ENCODE results near the gene STK40.

STK40 gene

GRCh38 chr1:36406440-36406839, 20.7 kb upstream of the STK40 start:
- Histone ChIP-seq H3K4me3 (ENCODE audit: insufficient read length, low read depth) (no peak overlapping the region), H3K9me3 (ENCODE audit: insufficient read depth, low read length) (no peaks in the 10 kb centered on the region), H3K9ac (ENCODE audit: insufficient read length, low read depth) (no peak overlapping the region), H3K36me3 (ENCODE audit: insufficient read depth, insufficient read length, low read length) (no peaks in the 10 kb centered on the region), H3K27me3 (ENCODE audit: insufficient read depth, insufficient read length) (no peaks in the 10 kb centered on the region), H3K4me1 (ENCODE audit: insufficient read depth, insufficient read length) (peaks cover 2% of the 10 kb centered on the region)
- TF ChIP-seq SUZ12 (IDR thresholded peaks at IDR 0.05; ENCODE audit: extremely low read depth, insufficient read depth, insufficient read length) (no peak), YY1 (IDR thresholded peaks at IDR 0.05; ENCODE audit: insufficient read depth, insufficient read length) (no peak), ZNF274 (IDR thresholded peaks at IDR 0.05; ENCODE audit: low read depth, low read length) (no peak)
- DNase-seq (ENCODE audit: low read depth, low spot score): no peak

DNA sequence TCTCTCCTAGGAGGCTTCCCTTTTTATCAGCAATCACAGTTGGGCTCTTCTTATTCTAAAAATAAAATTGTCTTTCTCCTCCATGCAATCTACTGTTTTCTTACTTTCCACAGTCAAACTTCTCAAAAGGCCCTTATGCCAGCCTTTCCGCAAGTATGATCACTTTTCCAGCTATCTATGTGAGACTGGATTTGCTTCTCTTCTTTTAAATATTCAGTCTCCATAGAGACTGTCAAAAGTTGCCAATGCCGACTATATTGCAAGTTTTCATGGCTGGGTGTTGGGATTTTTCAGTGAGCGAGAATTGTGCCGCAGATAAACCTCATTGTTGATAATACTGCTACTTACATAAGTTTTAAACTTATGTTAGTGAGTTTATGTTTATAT, 16.8 kb upstream of the STK40 start:
- no peak for TF ChIP-seq YY1 (IDR thresholded peaks at IDR 0.05; ENCODE audit: insufficient read depth, insufficient read length)
- no peak for TF ChIP-seq SUZ12 (IDR thresholded peaks at IDR 0.05; ENCODE audit: extremely low read depth, insufficient read depth, insufficient read length)
- TF ChIP-seq ZNF274 (IDR thresholded peaks at IDR 0.05; ENCODE audit: low read depth, low read length): no peak
- no peaks in the 10 kb centered on the region for H3K36me3 ChIP-seq (ENCODE audit: insufficient read depth, insufficient read length, low read length)
- peaks cover 9% of the 10 kb centered on the region for H3K4me1 ChIP-seq (ENCODE audit: insufficient read depth, insufficient read length)
- no peaks in the 10 kb centered on the region for H3K27me3 ChIP-seq (ENCODE audit: insufficient read depth, insufficient read length)
- H3K9me3 ChIP-seq (ENCODE audit: insufficient read depth, low read length): no peaks in the 10 kb centered on the region
- H3K9ac ChIP-seq (ENCODE audit: insufficient read length, low read depth): no peak overlapping the region
- DNase-seq (ENCODE audit: low read depth, low spot score): no peak
- no peak overlapping the region for H3K4me3 ChIP-seq (ENCODE audit: insufficient read length, low read depth)

- Histone ChIP-seq H3K27me3 (ENCODE audit: insufficient read depth, insufficient read length) (no peaks in the 10 kb centered on the region), H3K4me1 (ENCODE audit: insufficient read depth, insufficient read length) (peaks cover 9% of the 10 kb centered on the region), H3K9me3 (ENCODE audit: insufficient read depth, low read length) (no peaks in the 10 kb centered on the region), H3K4me3 (ENCODE audit: insufficient read length, low read depth) (no peak overlapping the region), H3K9ac (ENCODE audit: insufficient read length, low read depth) (no peak overlapping the region), H3K36me3 (ENCODE audit: insufficient read depth, insufficient read length, low read length) (no peaks in the 10 kb centered on the region)
- TF ChIP-seq ZNF274 (IDR thresholded peaks at IDR 0.05; ENCODE audit: low read depth, low read length) (no peak), YY1 (IDR thresholded peaks at IDR 0.05; ENCODE audit: insufficient read depth, insufficient read length) (no peak), SUZ12 (IDR thresholded peaks at IDR 0.05; ENCODE audit: extremely low read depth, insufficient read depth, insufficient read length) (no peak)
- no peak for DNase-seq (ENCODE audit: low read depth, low spot score)
Measured at GRCh38 chr1:36401602-36402503, 16.1 kb upstream of the STK40 start.

DNA sequence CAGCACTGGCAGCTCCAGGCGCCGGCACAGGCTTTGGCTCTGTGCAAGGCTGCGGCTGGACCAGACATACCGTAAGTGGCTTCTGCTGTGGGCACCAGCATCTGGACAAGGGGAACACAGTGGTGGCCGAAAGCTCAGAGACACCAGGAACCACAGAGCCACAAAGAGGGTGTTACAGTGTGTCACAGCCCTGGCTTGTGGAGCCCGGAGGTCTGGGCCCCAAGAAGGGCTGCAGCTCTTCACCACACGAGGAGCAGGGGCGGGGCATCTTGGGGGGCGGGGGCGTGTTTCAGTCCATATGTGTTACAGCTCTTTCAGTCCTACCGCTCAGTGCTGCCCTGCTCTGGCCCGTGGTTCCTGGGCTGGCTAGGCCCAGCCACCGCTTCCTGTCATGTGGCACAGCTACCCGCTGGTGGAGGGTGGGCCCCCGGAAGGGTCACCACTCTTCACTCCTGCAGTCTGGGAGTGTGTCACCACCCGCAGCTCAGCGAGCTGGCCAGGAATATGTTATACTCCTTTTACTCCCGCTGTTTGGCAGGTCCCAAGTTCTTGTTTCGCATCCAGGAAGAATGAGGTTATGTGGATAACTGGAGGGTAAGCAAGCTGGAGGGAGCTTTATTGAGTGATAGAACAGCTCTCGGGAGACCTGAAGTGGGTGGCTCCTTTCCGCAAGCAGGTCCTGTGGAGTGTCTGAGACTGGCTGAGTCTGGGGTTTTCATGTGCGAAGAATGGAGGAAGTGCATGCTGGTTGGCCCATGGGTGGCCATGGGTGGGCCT, 15.3 kb upstream of the STK40 start:
- TF ChIP-seq YY1 (IDR thresholded peaks at IDR 0.05; ENCODE audit: insufficient read depth, insufficient read length) (no peak), SUZ12 (IDR thresholded peaks at IDR 0.05; ENCODE audit: extremely low read depth, insufficient read depth, insufficient read length) (no peak), ZNF274 (IDR thresholded peaks at IDR 0.05; ENCODE audit: low read depth, low read length) (no peak)
- DNase-seq (ENCODE audit: low read depth, low spot score): no peak
- Histone ChIP-seq H3K4me1 (ENCODE audit: insufficient read depth, insufficient read length) (peaks cover 9% of the 10 kb centered on the region), H3K4me3 (ENCODE audit: insufficient read length, low read depth) (no peak overlapping the region), H3K27me3 (ENCODE audit: insufficient read depth, insufficient read length) (no peaks in the 10 kb centered on the region), H3K36me3 (ENCODE audit: insufficient read depth, insufficient read length, low read length) (no peaks in the 10 kb centered on the region), H3K9ac (ENCODE audit: insufficient read length, low read depth) (peak overlapping the region; percentile 58), H3K9me3 (ENCODE audit: insufficient read depth, low read length) (no peaks in the 10 kb centered on the region)

GRCh38 chr1:36400514-36400824, 14.7 kb upstream of the STK40 start:
- no peak for TF ChIP-seq SUZ12 (IDR thresholded peaks at IDR 0.05; ENCODE audit: extremely low read depth, insufficient read depth, insufficient read length)
- no peak for TF ChIP-seq YY1 (IDR thresholded peaks at IDR 0.05; ENCODE audit: insufficient read depth, insufficient read length)
- TF ChIP-seq ZNF274 (IDR thresholded peaks at IDR 0.05; ENCODE audit: low read depth, low read length): no peak
- Histone ChIP-seq H3K4me1 (ENCODE audit: insufficient read depth, insufficient read length) (peaks cover 9% of the 10 kb centered on the region), H3K27me3 (ENCODE audit: insufficient read depth, insufficient read length) (no peaks in the 10 kb centered on the region), H3K36me3 (ENCODE audit: insufficient read depth, insufficient read length, low read length) (no peaks in the 10 kb centered on the region), H3K9ac (ENCODE audit: insufficient read length, low read depth) (peak overlapping the region; percentile 58), H3K4me3 (ENCODE audit: insufficient read length, low read depth) (no peak overlapping the region), H3K9me3 (ENCODE audit: insufficient read depth, low read length) (no peaks in the 10 kb centered on the region)
- DNase-seq (ENCODE audit: low read depth, low spot score): no peak

DNA sequence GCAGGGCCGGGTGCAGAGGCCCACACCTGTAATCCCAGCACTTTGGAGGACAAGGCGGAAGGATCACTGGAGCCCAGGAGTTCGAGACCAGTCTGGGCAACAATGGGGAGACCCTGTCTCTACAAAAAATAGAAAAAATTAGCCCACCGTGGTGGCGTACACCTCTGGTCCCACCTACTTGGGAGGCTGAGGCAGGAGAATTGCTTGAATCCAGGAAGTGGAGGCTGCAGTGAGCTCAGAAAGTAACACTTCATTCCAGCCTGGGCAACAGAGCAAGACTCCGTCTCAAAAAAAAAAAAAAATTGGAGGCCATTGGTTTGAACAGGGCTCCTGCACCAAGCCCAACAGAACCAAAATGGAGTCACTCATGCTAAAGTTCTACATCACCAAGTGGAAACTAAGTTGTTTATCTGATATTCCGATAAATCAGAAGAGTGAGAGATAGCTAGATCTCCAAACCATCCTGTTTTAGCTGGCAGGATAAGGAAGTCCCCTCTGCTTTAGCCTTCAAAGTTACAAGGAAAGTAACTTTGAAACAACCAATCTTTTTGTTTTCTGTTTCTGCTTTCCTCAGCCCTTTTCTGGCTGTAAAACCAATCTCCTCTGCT, 12.8 kb upstream of the STK40 start:
- no peak for TF ChIP-seq ZNF274 (IDR thresholded peaks at IDR 0.05; ENCODE audit: low read depth, low read length)
- TF ChIP-seq SUZ12 (IDR thresholded peaks at IDR 0.05; ENCODE audit: extremely low read depth, insufficient read depth, insufficient read length): no peak
- Histone ChIP-seq H3K4me3 (ENCODE audit: insufficient read length, low read depth) (peak overlapping the region; percentile 83), H3K9me3 (ENCODE audit: insufficient read depth, low read length) (no peaks in the 10 kb centered on the region), H3K9ac (ENCODE audit: insufficient read length, low read depth) (peak overlapping the region; percentile 96), H3K4me1 (ENCODE audit: insufficient read depth, insufficient read length) (peaks cover 9% of the 10 kb centered on the region), H3K27me3 (ENCODE audit: insufficient read depth, insufficient read length) (no peaks in the 10 kb centered on the region), H3K36me3 (ENCODE audit: insufficient read depth, insufficient read length, low read length) (peaks cover 12% of the 10 kb centered on the region)
- no peak for DNase-seq (ENCODE audit: low read depth, low spot score)
